Gastrocnemius medialis (tissue), 4 donors: ENCODE results near the gene NEB.

Experiments used
- POLR2A ChIP-seq, 2 donors: fragments of 450-650 bp; IDR thresholded peaks; one replicate each; pipeline ENCODE4 v1.6.1; 2017; ENCODE audit warnings: antibody characterized with exemption in 2 of 2, mild to moderate bottlenecking in 2 of 2, moderate library complexity in 2 of 2
- TF ChIP-seq, protein P1 (sequence below), 5 experiments: fragments of 450-650 bp in 3 of 5; fragments of 200-600 bp in 2 of 5; sonication (generic) in 2 of 5; IDR thresholded peaks in 4 of 5; conservative IDR thresholded peaks in 1 of 5; 1 replicate in 4 of 5; 2 replicates in 1 of 5; pipeline ENCODE4 v1.5.1; 2016 to 2019; ENCODE audit warnings: antibody characterized with exemption in 5 of 5, mild to moderate bottlenecking in 3 of 5, moderate library complexity in 3 of 5

GRCh38 chr2:151481744-151482143 lies 252.5 kb downstream of the NEB start:
- TF ChIP-seq, protein P1, sequence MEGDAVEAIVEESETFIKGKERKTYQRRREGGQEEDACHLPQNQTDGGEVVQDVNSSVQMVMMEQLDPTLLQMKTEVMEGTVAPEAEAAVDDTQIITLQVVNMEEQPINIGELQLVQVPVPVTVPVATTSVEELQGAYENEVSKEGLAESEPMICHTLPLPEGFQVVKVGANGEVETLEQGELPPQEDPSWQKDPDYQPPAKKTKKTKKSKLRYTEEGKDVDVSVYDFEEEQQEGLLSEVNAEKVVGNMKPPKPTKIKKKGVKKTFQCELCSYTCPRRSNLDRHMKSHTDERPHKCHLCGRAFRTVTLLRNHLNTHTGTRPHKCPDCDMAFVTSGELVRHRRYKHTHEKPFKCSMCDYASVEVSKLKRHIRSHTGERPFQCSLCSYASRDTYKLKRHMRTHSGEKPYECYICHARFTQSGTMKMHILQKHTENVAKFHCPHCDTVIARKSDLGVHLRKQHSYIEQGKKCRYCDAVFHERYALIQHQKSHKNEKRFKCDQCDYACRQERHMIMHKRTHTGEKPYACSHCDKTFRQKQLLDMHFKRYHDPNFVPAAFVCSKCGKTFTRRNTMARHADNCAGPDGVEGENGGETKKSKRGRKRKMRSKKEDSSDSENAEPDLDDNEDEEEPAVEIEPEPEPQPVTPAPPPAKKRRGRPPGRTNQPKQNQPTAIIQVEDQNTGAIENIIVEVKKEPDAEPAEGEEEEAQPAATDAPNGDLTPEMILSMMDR (IDR thresholded peaks at IDR 0.05 in 4 of 5, conservative IDR thresholded peaks at IDR 0.05 in 1 of 5) = no peak
- no peak for TF ChIP-seq POLR2A (IDR thresholded peaks at IDR 0.05)
